HG02840 (cell line): ENCODE measurements around the gene VPS33B.

ENCODE experiments used
- ATAC-seq: cut with Tn5 transposase; IDR thresholded peaks from one replicate; pipeline ENCODE4 v1.9.1; 2021; ENCODE audit warnings: mild to moderate bottlenecking, moderate library complexity, moderate number of reproducible peaks; ENCODE audit not compliant: unreplicated experiment, low FRiP score

VPS33B gene

GRCh38 chr15:90986790-90987507 lies 35.4 kb downstream of the VPS33B start:
- ATAC-seq: no peak

- no peak for ATAC-seq
Measured at GRCh38 chr15:90982135-90982534, 40.3 kb downstream of the VPS33B start.

- ATAC-seq: no peak
Measured at GRCh38 chr15:90981681-90982080, 40.7 kb downstream of the VPS33B start.

GRCh38 chr15:90979582-90979981 lies 42.8 kb downstream of the VPS33B start:
- no peak for ATAC-seq

GRCh38 chr15:90974216-90974615 lies 48.2 kb downstream of the VPS33B start:
- no peak for ATAC-seq

- ATAC-seq: no peak
Measured at GRCh38 chr15:90972133-90972532, 50.3 kb downstream of the VPS33B start.

GRCh38 chr15:90970274-90970673 lies 52.1 kb downstream of the VPS33B start:
- no peak for ATAC-seq

GRCh38 chr15:90968434-90968833 lies 54.0 kb downstream of the VPS33B start:
- no peak for ATAC-seq

- no peak for ATAC-seq
Measured at GRCh38 chr15:90967206-90967605, 55.2 kb downstream of the VPS33B start.

- no peak for ATAC-seq
Measured at GRCh38 chr15:90966262-90966661, 56.1 kb downstream of the VPS33B start.

- ATAC-seq: no peak
Measured at GRCh38 chr15:90962021-90962420, 60.4 kb downstream of the VPS33B start.

- no peak for ATAC-seq
Measured at GRCh38 chr15:90960298-90961091, 61.9 kb downstream of the VPS33B start.

GRCh38 chr15:90959894-90960293 lies 62.5 kb downstream of the VPS33B start:
- no peak for ATAC-seq

GRCh38 chr15:90959028-90959595 lies 63.3 kb downstream of the VPS33B start:
- ATAC-seq: no peak

- no peak for ATAC-seq
Measured at GRCh38 chr15:90957791-90958190, 64.6 kb downstream of the VPS33B start.

- no peak for ATAC-seq
Measured at GRCh38 chr15:90957031-90957790, 65.2 kb downstream of the VPS33B start.

- ATAC-seq: no peak
Measured at GRCh38 chr15:90956274-90957030, 65.9 kb downstream of the VPS33B start.

GRCh38 chr15:90955624-90956273 lies 66.6 kb downstream of the VPS33B start:
- no peak for ATAC-seq
